ENCODE measurements around the gene OARD1. TPM values are rescaled to one million over a fixed set of nuclear protein-coding genes. Genes with fewer than 3 reads are reported as not detected.
A peak's percentile ranks its signal among the peaks of the same experiment; 100 is the strongest.

The OARD1 gene
- total RNA-seq, 1 donor from 2014 or later = 6.7 TPM

DNA sequence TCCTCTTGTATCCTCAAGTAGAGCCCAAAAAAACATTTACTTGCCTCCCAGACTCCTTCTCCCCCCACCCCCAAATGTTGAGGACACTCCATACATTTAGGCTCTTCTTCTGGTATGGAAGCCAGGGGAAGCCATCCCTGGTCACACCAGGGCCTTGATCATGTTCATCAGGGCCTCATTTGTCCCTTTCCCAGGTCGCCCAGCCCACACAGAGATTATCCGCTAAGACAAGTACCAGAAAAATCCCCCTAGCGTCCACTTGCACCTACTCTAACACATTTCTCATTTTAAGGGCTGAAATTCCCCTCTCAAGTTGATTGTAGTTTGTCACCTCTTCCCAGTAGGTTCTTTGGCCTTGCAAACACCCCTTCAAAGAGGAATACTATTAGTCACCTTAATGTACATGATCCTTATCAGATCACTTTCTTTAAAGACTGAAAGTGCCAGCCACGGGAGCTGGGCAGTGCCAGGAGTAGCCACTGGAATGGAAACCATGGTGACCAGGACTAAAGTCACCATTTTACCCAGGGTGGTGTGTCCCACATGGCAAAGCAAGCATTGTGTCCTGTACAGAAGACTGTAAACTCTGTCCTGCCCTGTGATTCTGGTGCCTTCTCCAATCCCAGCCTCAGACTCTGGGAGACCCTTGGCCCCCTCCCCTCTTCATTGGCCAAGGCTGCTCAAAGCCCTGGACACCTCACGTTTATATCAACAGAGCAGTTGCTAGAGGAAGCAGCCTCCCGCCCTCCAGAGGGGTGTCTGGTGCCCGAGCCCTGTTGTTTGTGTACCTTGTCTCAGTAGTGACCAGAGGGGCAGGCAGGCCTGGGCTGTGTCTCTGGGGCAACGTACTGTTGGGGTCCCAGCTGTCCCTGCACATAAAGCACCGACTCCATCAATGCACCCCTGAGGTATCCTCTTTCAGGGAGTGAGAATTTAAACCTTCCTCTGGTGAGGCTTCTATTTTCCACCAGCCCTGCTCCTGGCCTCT is 24.1 kb downstream of the OARD1 start:
- DNase-seq (ENCODE audit: low read depth in 2 of 2) = no peak

GRCh38 chr6:41047306-41047705 is 24.9 kb downstream of the OARD1 start:
- no peak for DNase-seq (ENCODE audit: low read depth in 2 of 2)

- no peak for DNase-seq (ENCODE audit: low read depth in 2 of 2)
Measured at GRCh38 chr6:41046084-41046483, 26.1 kb downstream of the OARD1 start.

DNA sequence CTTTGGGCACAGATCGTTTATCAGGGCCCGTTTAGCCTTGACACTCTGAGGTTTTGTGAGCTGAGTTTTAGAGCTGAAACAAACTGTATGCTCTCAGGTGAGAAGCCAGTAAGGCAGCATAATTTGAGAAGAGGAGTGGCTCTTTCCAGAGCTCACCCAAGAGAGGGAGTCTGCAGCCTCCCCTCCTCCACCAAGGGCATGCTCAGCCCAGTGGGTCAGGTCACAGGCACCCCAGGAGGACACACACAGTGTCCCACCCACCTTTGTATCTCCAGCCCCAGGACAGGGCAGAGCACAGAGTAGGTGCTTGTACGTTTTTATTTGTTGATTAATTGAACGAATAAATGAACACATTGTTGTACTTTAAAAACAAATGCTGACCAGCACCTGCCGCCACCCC is 26.5 kb downstream of the OARD1 start:
- DNase-seq (ENCODE audit: low read depth in 2 of 2) = no peak

GRCh38 chr6:41043151-41043550 is 29.0 kb downstream of the OARD1 start:
- no peak for DNase-seq (ENCODE audit: low read depth in 2 of 2)

- no peak for DNase-seq (ENCODE audit: low read depth in 2 of 2)
Measured at GRCh38 chr6:41042226-41043055, 29.7 kb downstream of the OARD1 start, which contains the start of gene TSPO2. TSS of gene TSPO2 (plus strand) at chr6:41042467. CDS start at chr6:41042986, 519 bp downstream.

- no peak for DNase-seq (ENCODE audit: low read depth in 2 of 2)
Measured at GRCh38 chr6:41040940-41041536, 31.1 kb downstream of the OARD1 start.

GRCh38 chr6:41040101-41040939 is 31.8 kb downstream of the OARD1 start:
- DNase-seq (ENCODE audit: low read depth in 2 of 2) = peak in 1 of 2 donors; percentile 19

DNA sequence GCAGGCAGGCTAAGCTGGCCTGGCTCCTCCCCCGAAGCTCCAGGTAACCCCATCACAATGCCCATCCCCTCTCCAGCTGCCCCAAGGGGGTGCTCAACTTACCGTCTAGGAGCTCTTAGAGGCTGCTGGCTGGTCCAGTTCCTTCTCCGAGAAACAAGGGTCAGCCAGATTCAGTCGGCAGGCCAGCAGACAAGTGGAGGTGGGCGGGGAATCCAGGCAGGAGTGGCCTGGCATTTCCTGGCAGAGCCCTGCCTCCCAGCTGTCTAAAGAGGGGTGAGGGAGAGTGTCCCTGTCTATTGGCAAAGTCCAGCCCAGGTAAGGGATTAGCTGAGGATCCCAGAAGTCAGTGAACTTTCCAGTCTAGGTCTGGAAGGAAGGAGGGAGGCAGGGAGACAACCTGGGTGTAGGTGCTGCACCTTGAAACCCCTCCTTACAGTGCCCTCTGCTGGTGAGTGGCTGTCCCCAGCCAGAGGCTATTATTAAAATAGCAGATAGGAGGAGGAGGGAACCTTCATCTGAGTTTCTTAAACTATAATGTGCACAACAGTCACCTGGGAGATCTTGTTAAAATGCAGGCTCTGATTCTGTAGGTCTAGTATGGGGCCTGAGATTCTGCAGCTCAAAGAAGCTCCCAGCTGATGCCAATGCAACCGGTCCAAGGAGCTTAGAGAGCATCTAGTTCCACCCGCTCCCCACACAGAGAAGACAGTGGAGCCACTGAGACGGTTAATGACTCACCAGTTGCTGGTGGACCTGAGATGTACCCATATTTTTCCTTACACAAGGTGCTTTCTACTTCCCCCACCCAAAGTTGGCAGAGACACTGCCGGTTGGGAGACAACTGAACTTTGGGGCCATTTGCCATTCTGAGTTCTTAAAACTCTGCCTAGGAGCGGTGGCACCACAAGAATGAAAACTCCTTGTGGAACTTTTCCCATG is 32.8 kb downstream of the OARD1 start, which contains the start of gene UNC5CL:
Gene UNC5CL (minus strand): TSS at position 162 of the 939 bp plus-strand sequence. CDS start 4,147 bp downstream, outside the sequence.
- DNase-seq (ENCODE audit: low read depth in 2 of 2) = peak in 1 of 2 donors; percentile 37

DNA sequence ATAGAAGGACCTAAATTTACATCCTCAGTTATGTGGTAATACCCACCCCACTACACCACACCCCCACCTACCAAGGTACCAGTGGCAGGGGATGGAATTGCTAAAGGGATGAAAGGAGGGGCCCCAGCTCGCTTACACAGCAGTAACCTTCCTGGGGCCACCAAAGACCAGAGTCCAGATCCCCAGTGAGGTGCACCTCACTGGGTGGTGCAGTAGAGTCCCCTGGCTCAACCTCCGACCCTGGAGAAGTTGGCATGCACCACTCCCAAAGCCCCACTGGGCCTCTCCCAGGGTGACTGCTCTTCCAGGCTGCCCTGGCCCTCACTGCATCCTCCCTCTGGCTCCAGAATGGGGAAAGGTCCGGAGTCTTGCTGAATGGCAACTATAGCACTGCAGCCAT is 34.0 kb downstream of the OARD1 start:
- DNase-seq (ENCODE audit: low read depth in 2 of 2) = no peak

DNA sequence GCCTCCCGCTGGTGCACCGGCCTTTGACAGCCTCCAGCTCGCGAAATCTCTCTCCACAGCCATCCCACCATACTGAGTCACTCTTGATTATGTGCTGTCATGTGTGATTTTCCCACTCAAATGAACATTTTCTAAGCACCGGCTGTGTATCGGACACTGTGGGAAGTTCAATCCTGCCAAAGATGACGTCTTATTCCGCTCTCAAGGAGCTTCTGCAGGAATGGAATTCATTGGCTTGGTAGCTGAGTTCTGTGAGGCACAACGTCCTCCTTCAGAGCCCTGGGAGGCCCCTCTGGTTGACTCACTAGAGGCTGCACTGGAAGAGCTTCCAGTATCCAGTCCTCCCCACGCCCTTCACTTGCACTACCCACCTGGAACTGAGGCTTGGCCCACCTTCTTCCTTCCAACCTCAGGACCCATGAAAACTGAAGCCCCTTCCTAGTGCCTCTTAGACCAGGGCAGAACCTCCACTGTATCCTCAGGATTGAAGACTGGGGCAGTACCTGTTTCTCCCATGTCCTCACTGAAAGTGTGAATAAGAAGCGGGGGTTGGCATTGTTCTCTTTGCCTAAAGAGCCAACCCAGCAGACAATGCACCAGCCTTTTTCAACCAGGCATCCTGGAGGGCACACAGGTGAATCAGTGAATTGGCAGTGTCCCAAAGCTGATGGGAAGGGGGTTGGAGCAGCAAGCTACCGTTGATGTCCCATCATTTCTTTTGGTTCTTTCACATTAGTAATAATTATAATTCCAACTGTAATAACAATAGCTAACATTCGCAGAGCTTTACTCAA is 34.9 kb downstream of the OARD1 start:
- no peak for DNase-seq (ENCODE audit: low read depth in 2 of 2)

GRCh38 chr6:41036601-41037000 is 35.6 kb downstream of the OARD1 start:
- DNase-seq (ENCODE audit: low read depth in 2 of 2) = no peak

DNA sequence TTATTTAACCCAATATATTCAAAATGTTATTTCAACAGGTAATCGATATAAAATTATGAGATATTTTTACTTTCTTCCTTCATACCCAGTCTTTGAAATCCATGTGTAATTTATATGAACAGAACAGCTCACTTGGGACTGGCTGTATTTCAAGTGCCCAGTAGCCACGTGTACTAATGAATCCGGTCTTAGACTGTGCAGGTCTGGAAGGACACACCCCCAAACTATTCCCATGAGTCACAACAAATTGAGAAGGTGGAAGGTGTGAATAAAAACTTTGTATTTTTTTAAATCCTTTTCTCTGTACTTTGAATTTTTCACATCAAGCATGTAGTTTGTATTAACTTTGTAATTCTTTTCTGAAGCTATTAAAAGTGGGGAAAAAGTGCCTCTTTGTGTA is 36.0 kb downstream of the OARD1 start:
- no peak for DNase-seq (ENCODE audit: low read depth in 2 of 2)

DNA sequence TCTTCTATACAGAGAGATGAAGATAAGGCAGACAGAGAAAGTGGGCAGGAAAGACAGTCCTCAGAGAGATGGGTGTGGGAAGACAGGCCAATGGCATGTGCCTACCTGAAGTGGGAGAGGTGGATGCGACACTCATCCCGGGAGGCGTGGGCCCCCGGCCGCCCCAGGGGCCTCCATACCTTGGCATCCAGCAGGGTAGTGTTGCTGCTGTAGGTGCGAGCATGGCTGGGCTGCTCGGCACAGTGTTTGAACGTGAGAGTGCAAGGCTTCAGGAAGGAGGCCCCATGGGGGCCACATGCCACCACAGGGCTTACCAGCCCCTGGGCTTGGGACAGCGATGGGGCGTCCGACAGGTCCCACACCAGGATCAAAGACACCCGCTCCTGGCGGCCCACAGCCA is 38.4 kb downstream of the OARD1 start:
- DNase-seq (ENCODE audit: low read depth in 2 of 2) = no peak

GRCh38 chr6:41032830-41033229 is 39.3 kb downstream of the OARD1 start:
- no peak for DNase-seq (ENCODE audit: low read depth in 2 of 2)

DNA sequence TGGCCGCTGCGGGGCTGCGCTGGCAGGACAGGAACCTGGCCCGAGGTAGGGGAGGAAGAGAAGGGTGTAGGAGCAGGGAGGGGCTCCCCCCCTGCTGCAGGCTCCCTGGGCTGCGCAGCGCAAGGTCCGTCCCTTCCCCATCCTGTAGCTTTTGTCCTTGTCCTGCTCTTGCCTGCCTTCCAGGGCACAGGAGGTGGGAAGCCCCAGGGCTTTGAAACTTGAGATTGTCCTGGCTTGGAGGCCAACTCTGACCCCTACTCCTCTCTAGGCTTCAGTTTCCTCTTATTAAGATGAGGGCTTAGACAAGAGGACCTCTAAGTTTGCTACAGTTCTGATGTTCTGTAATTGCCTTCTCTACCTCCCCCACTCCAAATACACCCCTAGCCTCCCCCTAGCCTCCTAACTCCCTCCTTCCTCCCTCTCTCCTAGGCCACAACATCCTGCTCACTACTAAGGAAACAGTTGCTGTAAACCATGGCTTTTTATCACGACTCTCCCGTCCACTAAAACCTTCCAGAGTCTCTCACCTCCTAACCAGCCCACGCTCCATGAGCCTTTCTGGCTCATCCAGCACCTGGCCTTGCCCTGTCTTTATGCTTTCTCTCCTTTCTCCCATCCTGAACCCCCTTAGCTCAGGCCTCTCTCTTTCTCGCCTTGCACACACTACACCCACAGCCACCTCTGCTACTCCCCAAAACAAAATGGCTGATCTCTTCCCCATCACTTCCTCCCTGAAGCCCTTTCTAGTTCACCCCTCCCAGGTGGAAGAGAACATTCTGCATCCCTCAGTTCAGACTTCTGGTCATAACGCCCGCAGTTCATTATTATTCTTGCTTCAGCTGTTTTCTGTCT is 43.4 kb downstream of the OARD1 start:
- DNase-seq (ENCODE audit: low read depth in 2 of 2) = no peak

DNA sequence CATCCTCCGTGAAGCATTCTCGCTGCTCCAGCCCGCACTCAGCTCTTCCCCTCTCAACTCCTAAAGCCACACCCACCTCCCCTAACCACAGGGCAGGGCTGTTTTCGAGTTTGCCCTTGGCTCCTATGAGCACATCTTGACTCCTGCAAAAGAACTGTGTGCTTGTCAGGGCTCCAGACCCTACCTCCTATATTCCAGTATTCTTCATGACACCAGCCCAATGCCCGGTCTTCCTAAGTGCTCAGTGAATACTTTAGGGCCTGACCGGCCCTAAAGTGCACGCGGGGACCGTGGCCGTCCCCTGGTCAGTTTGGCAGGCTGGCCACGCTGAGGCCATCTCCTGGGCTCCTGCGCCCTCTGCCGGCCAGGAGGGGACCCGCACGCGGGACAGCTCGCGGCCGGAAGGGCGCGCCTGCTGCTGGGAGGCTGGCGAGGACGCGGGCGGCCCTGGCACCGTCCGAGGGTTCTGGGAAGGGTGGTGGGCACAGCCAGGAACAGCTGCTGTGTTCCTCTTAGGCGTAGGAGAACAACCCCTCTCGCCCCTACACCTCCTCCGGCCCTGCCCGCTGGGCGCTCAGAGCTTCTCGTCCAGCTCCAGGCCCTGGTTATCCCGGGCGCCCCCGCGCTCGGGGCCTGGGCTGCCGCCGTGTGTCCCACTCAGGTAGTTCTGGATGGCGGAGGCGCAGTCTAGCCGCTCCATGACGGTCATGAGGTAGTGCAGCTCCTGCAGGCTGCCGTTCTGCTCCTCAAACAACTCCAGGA is 44.2 kb downstream of the OARD1 start:
- DNase-seq (ENCODE audit: low read depth in 2 of 2) = peak in 1 of 2 donors; percentile 56

Measured in dermis microvascular lymphatic vessel endothelial cell (primary cell).